ENCODE data around the gene ITGA8. TPM values are rescaled to one million over a fixed set of nuclear protein-coding genes. Genes with fewer than 3 reads are reported as not detected.
A peak's percentile ranks its signal among the peaks of the same experiment; 100 is the strongest.

ITGA8 gene
- total RNA-seq, 1 donor from 2014 or later = not detected

DNA sequence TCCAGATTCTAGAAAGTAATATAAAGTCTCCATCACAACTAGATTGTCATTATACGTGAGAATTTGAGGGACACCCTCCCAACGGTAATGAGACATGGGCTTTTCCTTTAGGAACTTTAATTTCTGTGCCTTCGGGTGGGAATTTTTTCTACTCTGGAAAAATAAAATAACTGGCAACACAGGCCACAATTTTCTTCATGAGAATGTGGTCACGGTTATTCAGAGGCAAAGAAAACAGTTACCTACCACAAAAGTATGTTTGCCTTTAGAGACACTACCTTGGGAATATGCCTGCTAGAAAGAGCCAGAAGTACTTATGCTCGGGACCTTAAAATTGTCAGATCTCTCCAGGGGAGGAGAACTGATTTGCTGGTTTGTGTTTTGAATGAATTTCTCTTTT is 99.4 kb downstream of the ITGA8 start:
- Mint-ChIP-seq H3K27me3 (ENCODE audit: insufficient read depth) (peaks cover 2% of the 10 kb centered on the region), H3K4me3 (no peak overlapping the region), H3K4me1 (ENCODE audit: low read depth) (no peaks in the 10 kb centered on the region), H3K36me3 (ENCODE audit: low read depth) (no peaks in the 10 kb centered on the region), H3K9me3 (no peaks in the 10 kb centered on the region), H3K27ac (no peak overlapping the region)
- DNase-seq (ENCODE audit: low spot score) = no peak
- intact Hi-C loops (cut with micrococcal nuclease) = no loop called here

DNA sequence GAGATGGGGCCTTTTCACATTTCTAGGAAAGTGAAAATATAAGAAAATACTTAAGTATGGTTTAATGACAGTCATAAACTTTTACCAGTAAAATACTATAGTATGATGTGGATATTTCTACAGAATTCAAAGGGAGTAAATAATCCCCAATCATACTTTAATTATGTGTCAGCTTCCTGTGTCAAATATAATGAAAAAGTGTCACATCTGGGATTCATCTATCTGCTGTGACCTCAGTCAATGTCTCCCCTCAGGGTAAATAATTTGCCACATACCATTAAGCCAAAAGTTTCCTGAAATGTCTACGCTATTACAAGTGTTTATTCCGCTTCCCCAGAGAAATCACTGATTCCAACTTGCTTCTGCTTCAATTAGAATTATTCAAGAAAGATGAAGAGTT is 110.5 kb downstream of the ITGA8 start:
- DNase-seq (ENCODE audit: low spot score) = no peak
- Mint-ChIP-seq H3K36me3 (ENCODE audit: low read depth) (no peaks in the 10 kb centered on the region), H3K9me3 (no peaks in the 10 kb centered on the region), H3K4me3 (no peak overlapping the region), H3K4me1 (ENCODE audit: low read depth) (no peaks in the 10 kb centered on the region), H3K27ac (no peak overlapping the region), H3K27me3 (ENCODE audit: insufficient read depth) (peaks cover 6% of the 10 kb centered on the region)
- intact Hi-C loops (cut with micrococcal nuclease) = no loop called here

DNA sequence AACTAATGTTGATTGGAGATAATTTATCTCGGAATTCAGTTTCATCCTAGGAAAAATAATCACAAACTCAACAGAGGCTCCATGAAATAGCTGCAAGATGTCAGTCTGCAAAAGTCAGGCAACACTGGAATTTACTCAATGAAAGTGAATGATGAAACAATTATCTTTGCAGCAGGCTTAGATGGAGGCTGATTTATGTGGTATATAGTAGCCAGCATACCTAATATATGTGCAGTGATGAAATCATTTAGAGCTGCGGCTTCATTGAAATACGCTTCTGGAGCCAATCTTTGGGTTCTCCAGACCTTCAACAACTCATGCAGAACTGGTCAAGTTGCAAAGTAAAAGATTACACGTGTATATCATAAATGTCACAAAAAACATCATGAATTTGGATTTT is 113.3 kb downstream of the ITGA8 start:
- Mint-ChIP-seq H3K27me3 (ENCODE audit: insufficient read depth) (no peaks in the 10 kb centered on the region), H3K4me1 (ENCODE audit: low read depth) (no peaks in the 10 kb centered on the region), H3K27ac (no peak overlapping the region), H3K9me3 (no peaks in the 10 kb centered on the region), H3K4me3 (no peak overlapping the region), H3K36me3 (ENCODE audit: low read depth) (no peaks in the 10 kb centered on the region)
- intact Hi-C loops (cut with micrococcal nuclease) = no loop called here
- no peak for DNase-seq (ENCODE audit: low spot score)

DNA sequence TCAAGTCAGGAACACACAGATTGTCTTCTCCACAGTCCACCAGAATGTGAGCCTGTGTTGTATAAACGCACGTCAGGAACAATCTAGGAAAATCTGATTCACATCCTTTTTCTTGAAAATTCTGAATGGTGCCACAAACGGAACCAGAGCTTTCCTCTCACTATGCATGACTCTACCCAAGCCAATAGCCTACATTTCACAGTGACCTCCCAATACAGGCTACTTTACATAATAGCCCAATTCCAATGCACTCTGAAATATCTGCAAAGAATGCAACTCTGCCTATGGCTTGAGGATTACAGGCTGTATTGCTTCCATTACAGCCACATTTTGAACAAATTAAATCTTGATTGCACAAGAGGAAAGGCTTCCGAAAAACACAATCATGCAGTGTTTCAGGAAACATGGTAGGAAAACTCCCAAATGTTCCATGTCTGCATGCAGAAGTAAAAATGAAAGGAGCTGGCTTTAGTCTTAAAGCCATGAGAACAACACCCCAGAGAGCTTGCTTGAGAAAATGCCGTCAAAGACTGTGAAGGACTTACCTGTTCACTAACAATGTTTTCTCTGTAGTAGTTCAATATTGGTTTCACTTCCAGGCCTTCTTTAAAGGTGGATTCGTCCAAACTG is 113.9 kb downstream of the ITGA8 start:
- intact Hi-C loops (cut with micrococcal nuclease) = no loop called here
- no peaks in the 10 kb centered on the region for H3K27me3 Mint-ChIP-seq (ENCODE audit: insufficient read depth)

DNA sequence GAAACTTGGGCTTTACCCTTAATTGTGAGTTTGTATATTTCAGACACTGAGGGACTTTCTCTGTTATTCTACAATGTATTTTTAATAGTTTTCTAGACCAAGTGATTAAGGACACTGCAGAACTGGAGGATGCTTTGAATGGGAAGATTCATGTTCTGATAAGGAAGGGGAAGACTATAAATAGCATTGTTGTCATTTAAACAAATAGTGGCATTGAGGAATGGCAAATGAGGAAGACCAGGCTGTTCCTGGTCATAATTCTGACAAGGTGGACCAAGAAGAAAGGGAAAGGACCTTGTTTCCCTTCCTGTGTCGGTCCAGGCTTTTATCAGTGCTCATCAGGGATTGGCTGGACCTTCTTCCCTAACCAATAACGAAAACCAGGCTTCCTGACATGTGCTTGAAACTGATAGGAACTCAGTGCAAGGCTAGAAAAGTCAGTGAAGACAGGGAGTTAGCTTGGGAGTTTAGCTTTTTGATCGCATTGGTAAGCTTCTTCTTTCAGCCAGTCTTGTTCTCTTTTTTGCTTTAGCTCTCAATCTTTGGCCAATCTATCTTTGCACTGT is 116.2 kb downstream of the ITGA8 start:
- Mint-ChIP-seq H3K4me3 (no peak overlapping the region), H3K36me3 (ENCODE audit: low read depth) (no peaks in the 10 kb centered on the region)

More for the DNA sequence above, 113.9 kb downstream of the ITGA8 start:
- H3K4me3 Mint-ChIP-seq = no peak overlapping the region
- no peaks in the 10 kb centered on the region for H3K4me1 Mint-ChIP-seq (ENCODE audit: low read depth)
- no peak overlapping the region for H3K27ac Mint-ChIP-seq
- DNase-seq (ENCODE audit: low spot score) = no peak
- H3K9me3 Mint-ChIP-seq = no peaks in the 10 kb centered on the region
- no peaks in the 10 kb centered on the region for H3K36me3 Mint-ChIP-seq (ENCODE audit: low read depth)

DNA sequence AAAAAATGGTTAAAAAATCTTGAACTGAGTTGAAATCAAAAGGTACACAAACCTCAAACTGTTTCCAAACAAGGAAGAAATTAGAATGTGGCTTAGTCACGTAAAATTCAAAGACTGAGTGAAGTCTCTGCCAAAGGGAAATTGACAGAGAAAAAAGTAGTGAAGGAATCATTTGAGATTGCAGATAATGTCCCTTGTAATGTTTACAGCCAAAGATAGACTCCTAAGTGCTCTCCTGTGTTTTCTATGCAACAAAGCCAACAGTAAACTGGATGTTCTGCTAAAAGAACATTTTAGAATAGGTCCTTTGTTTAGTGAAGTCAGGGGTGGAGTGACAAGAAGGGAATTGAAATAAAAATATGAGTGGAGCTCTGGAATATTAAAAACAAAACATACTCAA is 117.9 kb downstream of the ITGA8 start:
- no peaks in the 10 kb centered on the region for H3K27me3 Mint-ChIP-seq (ENCODE audit: insufficient read depth)
- intact Hi-C loops (cut with micrococcal nuclease) = no loop called here
- no peaks in the 10 kb centered on the region for H3K36me3 Mint-ChIP-seq (ENCODE audit: low read depth)
- no peak for DNase-seq (ENCODE audit: low spot score)
- H3K27ac Mint-ChIP-seq = no peak overlapping the region
- H3K9me3 Mint-ChIP-seq = no peaks in the 10 kb centered on the region
- no peak overlapping the region for H3K4me3 Mint-ChIP-seq
- H3K4me1 Mint-ChIP-seq (ENCODE audit: low read depth) = no peaks in the 10 kb centered on the region

More for the DNA sequence above, 116.2 kb downstream of the ITGA8 start:
- intact Hi-C loops (cut with micrococcal nuclease) = no loop called here
- DNase-seq (ENCODE audit: low spot score) = no peak
- Mint-ChIP-seq H3K27me3 (ENCODE audit: insufficient read depth) (no peaks in the 10 kb centered on the region), H3K27ac (no peak overlapping the region), H3K9me3 (no peaks in the 10 kb centered on the region), H3K4me1 (ENCODE audit: low read depth) (no peaks in the 10 kb centered on the region)

DNA sequence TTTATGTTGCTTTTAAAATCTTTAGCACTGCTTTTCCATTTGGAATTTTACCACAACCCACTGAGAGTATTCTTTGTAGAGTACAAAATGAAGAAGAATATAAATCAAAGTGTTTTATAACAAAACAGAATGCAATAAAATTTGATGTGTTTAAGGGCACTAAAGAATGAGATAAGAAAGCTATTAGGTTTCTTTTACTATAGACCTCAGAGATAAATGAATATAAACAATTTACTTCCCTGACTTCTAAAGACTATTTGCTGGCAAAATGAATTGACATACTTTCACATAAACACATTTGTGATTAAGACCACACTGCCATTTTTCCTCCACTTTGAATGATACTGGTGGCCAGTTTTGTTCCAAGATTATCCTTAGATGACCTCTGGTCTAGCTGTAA is 124.5 kb downstream of the ITGA8 start:
- Mint-ChIP-seq H3K27me3 (ENCODE audit: insufficient read depth) (no peaks in the 10 kb centered on the region), H3K4me3 (no peak overlapping the region), H3K36me3 (ENCODE audit: low read depth) (no peaks in the 10 kb centered on the region), H3K9me3 (no peaks in the 10 kb centered on the region), H3K4me1 (ENCODE audit: low read depth) (no peaks in the 10 kb centered on the region), H3K27ac (no peak overlapping the region)
- intact Hi-C loops (cut with micrococcal nuclease) = no loop called here
- DNase-seq (ENCODE audit: low spot score) = no peak

DNA sequence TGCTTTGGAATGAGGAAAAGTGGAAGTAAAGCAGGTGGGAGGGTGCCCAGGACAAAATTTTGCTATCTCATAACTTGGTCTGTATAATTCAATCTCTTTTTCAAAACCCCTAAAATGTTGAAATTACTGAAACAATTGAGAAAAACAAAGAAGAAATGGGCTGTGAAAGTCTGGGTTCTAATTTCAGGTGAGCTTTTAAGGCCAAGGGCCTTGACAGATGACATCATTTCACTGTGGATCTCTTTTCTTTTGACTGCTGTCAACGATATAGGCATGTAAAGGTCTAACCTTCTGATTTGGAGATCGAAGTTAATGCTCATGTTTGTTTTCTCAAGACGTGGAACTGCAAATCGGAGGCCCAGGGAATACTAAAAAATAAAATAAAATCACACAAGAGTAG is 127.8 kb downstream of the ITGA8 start:
- H3K36me3 Mint-ChIP-seq (ENCODE audit: low read depth) = no peaks in the 10 kb centered on the region
- no peaks in the 10 kb centered on the region for H3K9me3 Mint-ChIP-seq
- H3K4me3 Mint-ChIP-seq = no peak overlapping the region
- DNase-seq (ENCODE audit: low spot score) = no peak
- intact Hi-C loops (cut with micrococcal nuclease) = no loop called here
- no peaks in the 10 kb centered on the region for H3K4me1 Mint-ChIP-seq (ENCODE audit: low read depth)
- H3K27ac Mint-ChIP-seq = no peak overlapping the region
- H3K27me3 Mint-ChIP-seq (ENCODE audit: insufficient read depth) = no peaks in the 10 kb centered on the region

DNA sequence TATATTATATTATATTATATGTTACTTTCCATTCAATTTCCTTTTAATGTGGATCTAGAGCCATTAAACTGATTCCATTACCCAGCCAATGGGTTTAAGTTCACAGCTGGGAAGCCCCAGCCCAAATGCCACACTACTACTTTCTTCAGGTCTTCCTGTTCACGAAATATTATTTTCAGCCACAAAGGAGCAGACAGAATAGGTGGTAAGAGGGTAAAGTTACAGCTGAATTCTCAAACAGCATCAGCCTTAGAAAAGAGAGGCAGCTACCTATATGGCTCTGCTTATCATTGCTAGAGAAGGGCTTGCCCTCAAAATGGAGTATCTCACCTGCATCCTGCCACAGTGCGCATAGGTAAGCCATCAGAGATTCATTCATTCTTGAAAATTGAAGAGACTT is 128.3 kb downstream of the ITGA8 start:
- no peaks in the 10 kb centered on the region for H3K36me3 Mint-ChIP-seq (ENCODE audit: low read depth)
- no peaks in the 10 kb centered on the region for H3K27me3 Mint-ChIP-seq (ENCODE audit: insufficient read depth)
- H3K27ac Mint-ChIP-seq = no peak overlapping the region
- no peak for DNase-seq (ENCODE audit: low spot score)
- H3K9me3 Mint-ChIP-seq = no peaks in the 10 kb centered on the region
- no peaks in the 10 kb centered on the region for H3K4me1 Mint-ChIP-seq (ENCODE audit: low read depth)
- H3K4me3 Mint-ChIP-seq = no peak overlapping the region
- intact Hi-C loops (cut with micrococcal nuclease) = no loop called here

DNA sequence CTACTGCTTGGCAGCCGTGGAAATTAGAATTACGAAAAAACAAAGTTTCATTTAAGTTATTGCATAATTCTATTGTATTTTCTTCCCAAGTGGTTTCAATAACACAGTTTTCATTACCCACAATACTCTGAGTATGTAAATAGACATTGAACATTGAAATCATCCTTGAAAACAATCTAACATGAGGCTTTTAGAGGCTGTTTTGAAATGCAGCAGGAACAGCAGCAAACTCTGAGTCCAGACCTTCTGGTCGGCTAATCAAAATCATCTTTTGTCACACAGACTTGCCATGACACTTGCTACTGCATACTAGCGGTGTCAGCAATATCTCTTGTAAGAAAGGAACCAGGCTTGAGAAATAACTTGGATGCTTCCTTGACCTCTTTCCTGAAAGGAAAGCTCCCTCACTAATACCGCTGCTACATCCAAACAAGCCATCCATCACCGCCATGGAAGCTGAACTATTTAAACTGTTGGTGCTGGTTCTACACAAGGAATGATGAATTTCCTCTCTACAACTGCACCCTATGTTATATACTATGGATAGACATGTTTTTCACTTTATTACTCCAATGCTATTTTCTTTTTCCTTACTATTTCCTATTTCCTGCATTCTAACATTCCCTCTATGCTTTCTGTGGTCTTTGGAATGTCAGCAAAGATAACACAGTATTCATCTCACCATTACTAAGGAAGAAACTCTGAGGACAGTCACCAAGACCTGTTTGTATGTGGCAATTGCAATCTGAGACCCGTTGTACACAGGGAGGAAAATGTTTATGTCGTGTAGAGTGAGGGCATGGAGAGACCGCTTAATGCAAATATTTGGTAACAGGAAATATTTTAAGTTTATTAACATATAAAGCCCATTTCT is 130.8 kb downstream of the ITGA8 start:
- Mint-ChIP-seq H3K27me3 (ENCODE audit: insufficient read depth) (no peaks in the 10 kb centered on the region), H3K36me3 (ENCODE audit: low read depth) (no peaks in the 10 kb centered on the region), H3K4me1 (ENCODE audit: low read depth) (no peaks in the 10 kb centered on the region), H3K27ac (no peak overlapping the region), H3K9me3 (no peaks in the 10 kb centered on the region), H3K4me3 (no peak overlapping the region)
- DNase-seq (ENCODE audit: low spot score) = no peak
- intact Hi-C loops (cut with micrococcal nuclease) = no loop called here

DNA sequence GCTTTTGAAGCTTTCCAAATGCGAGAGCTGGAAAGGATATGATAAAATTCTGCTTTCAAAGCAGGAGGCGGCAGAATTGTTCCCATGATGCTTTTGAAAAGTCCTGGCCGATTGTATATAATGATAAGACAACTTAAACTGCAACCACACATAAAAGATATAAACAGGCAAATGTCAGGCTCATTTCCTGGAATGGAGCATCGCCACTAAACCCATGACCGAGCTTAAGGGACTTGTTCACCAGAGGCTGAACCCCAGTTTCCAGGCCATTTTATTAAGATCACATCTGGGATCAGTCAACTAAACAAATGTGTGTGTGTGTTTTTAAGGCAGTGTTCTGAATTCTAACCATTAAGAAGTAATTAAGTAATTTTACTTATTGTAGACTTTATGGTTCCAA is 131.6 kb downstream of the ITGA8 start:
- Mint-ChIP-seq H3K9me3 (no peaks in the 10 kb centered on the region), H3K27me3 (ENCODE audit: insufficient read depth) (no peaks in the 10 kb centered on the region), H3K27ac (no peak overlapping the region), H3K36me3 (ENCODE audit: low read depth) (no peaks in the 10 kb centered on the region), H3K4me1 (ENCODE audit: low read depth) (no peaks in the 10 kb centered on the region), H3K4me3 (no peak overlapping the region)
- intact Hi-C loops (cut with micrococcal nuclease) = no loop called here
- no peak for DNase-seq (ENCODE audit: low spot score)

DNA sequence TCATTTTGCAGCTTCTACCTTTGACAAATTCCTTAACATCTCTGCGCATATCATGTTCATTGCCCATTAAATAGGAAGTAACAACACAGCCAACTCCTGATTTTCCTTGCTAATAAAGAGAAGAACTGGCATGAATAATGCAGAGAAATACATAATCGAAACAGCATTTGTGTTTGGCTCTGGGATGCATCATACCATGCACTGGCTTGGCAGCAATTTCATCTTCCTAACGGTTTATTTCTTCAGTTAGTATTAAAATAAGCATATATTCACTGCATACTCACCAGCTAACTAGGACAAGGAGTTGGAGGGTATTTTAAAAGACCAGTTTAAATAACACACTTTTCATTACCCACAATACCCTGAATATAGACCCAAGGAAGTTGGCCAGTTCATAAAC is 132.5 kb downstream of the ITGA8 start:
- H3K27ac Mint-ChIP-seq = no peak overlapping the region
- no peaks in the 10 kb centered on the region for H3K27me3 Mint-ChIP-seq (ENCODE audit: insufficient read depth)
- DNase-seq (ENCODE audit: low spot score) = no peak
- H3K36me3 Mint-ChIP-seq (ENCODE audit: low read depth) = no peaks in the 10 kb centered on the region
- no peaks in the 10 kb centered on the region for H3K4me1 Mint-ChIP-seq (ENCODE audit: low read depth)
- H3K4me3 Mint-ChIP-seq = no peak overlapping the region
- intact Hi-C loops (cut with micrococcal nuclease) = no loop called here
- no peaks in the 10 kb centered on the region for H3K9me3 Mint-ChIP-seq

DNA sequence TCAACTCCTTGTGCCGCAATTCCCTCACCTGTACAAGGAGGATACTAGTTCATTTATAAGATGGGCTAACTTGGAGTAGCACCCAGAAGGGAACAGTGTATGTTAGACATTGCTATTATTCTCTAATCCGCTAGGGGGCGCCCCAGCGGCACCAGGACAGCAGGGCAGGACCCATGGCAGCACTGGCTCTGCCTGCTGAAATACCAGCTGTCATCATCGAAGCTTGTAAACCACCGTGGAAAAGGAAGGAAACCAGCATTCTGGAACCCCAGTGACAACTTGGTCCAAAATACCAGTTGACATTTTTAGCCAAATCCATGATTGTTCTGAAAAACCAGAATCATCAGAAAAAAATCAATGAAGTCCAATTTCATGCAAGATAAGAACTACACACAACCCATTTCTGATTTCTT is 134.4 kb downstream of the ITGA8 start:
- no peaks in the 10 kb centered on the region for H3K36me3 Mint-ChIP-seq (ENCODE audit: low read depth)
- H3K4me3 Mint-ChIP-seq = no peak overlapping the region
- DNase-seq (ENCODE audit: low spot score) = peak; percentile 2
- H3K27me3 Mint-ChIP-seq (ENCODE audit: insufficient read depth) = no peaks in the 10 kb centered on the region
- no peaks in the 10 kb centered on the region for H3K4me1 Mint-ChIP-seq (ENCODE audit: low read depth)
- H3K27ac Mint-ChIP-seq = no peak overlapping the region
- H3K9me3 Mint-ChIP-seq = no peaks in the 10 kb centered on the region
- intact Hi-C loops (cut with micrococcal nuclease) = no loop called here
